Measurements from ENCODE around the gene ADISSP. TPM values are rescaled to one million over a fixed set of nuclear protein-coding genes. Genes with fewer than 3 reads are reported as not detected.

ADISSP gene
- total RNA-seq: 56.4 and 56.9 TPM in 2 replicates

GRCh38 chr20:3767427-3768341 is at the start of gene ADISSP:
Gene ADISSP, minus strand, starts transcription at chr20:3767753. Its CDS starts 7,653 bp downstream, at chr20:3760100.

GRCh38 chr20:3795511-3796468 is 28.2 kb upstream of the ADISSP start, which contains the start of gene CDC25B:
Gene CDC25B, plus strand, starts transcription at chr20:3796310. Its CDS starts 222 bp downstream, at chr20:3796532.

GRCh38 chr20:3786665-3787323 is 19.2 kb upstream of the ADISSP start, which contains the start of gene CENPB:
Gene CENPB, minus strand, starts transcription at chr20:3786740. Its CDS starts 257 bp downstream, at chr20:3786483.

GRCh38 chr20:3781153-3781910 is 13.8 kb upstream of the ADISSP start, which contains the start of gene SPEF1:
Gene SPEF1, minus strand, starts transcription at chr20:3781448. Its CDS starts 161 bp downstream, at chr20:3781287.

GRCh38 chr20:3732327-3733118 is 35.0 kb downstream of the ADISSP start, which contains the start of gene HSPA12B:
Gene HSPA12B, plus strand, starts transcription at chr20:3732685. Its CDS starts 5,990 bp downstream, at chr20:3738675.

GRCh38 chr20:3712279-3712873 is 55.2 kb downstream of the ADISSP start, which contains the start of gene SIGLEC1:
Gene SIGLEC1, minus strand, starts transcription at chr20:3712600. Its CDS starts 5,472 bp downstream, at chr20:3707128.

Other genes starting within 250 kb of the ADISSP start
- gene GFRA4, start 104.4 kb downstream of the ADISSP start, total RNA-seq: not detected in 2 replicates
- not detected in 2 replicates for gene ADAM33, start 85.7 kb downstream of the ADISSP start, total RNA-seq
- not detected in 2 replicates for gene SIGLEC1, start 55.2 kb downstream of the ADISSP start, total RNA-seq
- gene HSPA12B, start 35.1 kb downstream of the ADISSP start, total RNA-seq: 49.3 and 50.2 TPM in 2 replicates
- gene SPEF1, start 13.7 kb upstream of the ADISSP start, total RNA-seq: not detected in 2 replicates
- gene CENPB, start 19.0 kb upstream of the ADISSP start, total RNA-seq: 97.8 and 101 TPM in 2 replicates
- gene CDC25B, start 28.6 kb upstream of the ADISSP start, total RNA-seq: 59.7 and 65.4 TPM in 2 replicates
- gene AP5S1, start 52.8 kb upstream of the ADISSP start, total RNA-seq: 23.5 and 26.3 TPM in 2 replicates
- 23.9 and 28.4 TPM in 2 replicates for gene MAVS, start 79.1 kb upstream of the ADISSP start, total RNA-seq
- 40.6 and 49.6 TPM in 2 replicates for gene PANK2, start 121.6 kb upstream of the ADISSP start, total RNA-seq
- gene RNF24, start 247.8 kb upstream of the ADISSP start, total RNA-seq: 5.4 and 10.1 TPM in 2 replicates

All from mammary microvascular endothelial cell (primary cell).